GM03348 (cell line): ENCODE results near the gene TMEM255B.

ENCODE experiments used
- DNase-seq: peaks from one replicate; pipeline ENCODE4 v3.0.0; 2012; ENCODE audit warnings: low spot score

Gene TMEM255B

GRCh38 chr13:113849546-113849945 lies 90.5 kb downstream of the TMEM255B start:
- DNase-seq, result no peak

- DNase-seq, result no peak
Measured at GRCh38 chr13:113849981-113850721, 91.1 kb downstream of the TMEM255B start.

- DNase-seq, result no peak
Measured at GRCh38 chr13:113850722-113851479, 91.9 kb downstream of the TMEM255B start.

GRCh38 chr13:113851480-113851803 lies 92.4 kb downstream of the TMEM255B start:
- no peak for DNase-seq

DNA sequence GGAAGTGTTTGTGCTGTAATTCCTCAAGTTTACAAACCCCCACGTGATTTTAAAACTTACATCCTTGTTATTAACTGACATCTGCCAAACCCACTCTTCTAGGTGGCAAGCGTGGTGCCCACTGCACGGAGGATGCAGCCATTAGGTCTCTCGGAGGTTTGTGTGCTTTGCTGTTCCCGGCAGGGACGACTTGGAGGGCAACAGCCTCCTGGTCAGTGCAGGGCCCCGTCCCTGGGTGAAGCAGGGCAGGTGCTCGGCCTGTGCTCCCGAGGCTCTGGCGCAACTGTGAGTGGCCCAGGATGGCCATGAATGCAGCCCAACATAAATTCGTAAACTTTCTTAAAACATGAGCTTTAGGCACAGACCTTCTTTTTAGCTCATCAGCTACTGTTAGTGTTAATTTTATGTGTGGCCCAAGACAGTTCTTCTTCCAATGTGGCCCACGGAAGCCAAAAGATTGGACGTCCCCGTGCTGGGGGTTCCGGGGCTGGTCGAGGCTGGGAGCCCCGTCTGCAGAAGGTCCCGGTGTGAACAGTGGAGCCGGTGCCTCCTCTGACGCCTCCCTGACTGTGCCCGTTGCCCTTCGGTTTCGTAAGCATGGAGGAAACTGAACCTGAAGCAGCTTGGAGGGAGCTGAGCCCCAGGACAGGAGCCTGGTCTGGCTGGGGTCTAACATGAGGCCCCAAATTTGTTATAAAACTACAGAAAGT lies 93.0 kb downstream of the TMEM255B start:
- no peak for DNase-seq

- no peak for DNase-seq
Measured at GRCh38 chr13:113852536-113853517, 93.8 kb downstream of the TMEM255B start.

DNA sequence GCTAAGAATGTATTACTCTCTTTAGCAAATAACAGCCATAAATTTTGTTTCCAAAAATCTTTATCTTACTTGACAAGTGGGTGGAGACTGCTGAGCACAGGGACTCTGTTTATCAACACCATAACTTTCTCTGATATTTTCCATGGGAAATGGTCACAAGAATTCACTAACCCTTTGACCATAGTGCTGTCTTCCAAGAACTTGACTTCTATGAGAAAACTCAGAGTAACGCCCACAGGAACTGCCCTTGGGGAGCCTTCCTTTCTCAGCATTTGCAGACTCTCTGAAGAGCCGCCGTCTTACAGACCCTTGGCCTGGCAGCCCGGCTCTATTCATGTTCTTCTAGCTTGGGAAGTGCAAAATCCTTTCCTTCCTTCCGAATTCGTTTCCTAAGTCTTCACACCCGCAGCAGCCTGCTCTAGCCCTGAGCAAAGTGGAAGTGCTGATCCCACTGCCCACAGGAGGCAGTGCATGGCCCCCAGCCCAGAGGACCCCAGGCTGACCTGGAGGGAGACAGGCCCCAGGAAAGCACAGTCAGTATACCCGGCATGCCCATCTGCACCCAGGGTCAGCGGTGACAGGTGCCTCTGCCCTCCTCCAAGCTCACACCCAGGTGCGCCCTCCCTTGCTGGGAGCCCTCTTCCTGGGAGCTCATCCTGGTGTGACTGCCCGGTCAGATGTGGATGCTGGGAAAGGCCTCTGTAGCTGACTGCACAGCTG lies 94.7 kb downstream of the TMEM255B start:
- no peak for DNase-seq

GRCh38 chr13:113854238-113855011 lies 95.4 kb downstream of the TMEM255B start:
- DNase-seq, result peak; percentile 38

- no peak for DNase-seq
Measured at GRCh38 chr13:113855012-113855921, 96.2 kb downstream of the TMEM255B start.

GRCh38 chr13:113855931-113856715 lies 97.1 kb downstream of the TMEM255B start:
- DNase-seq, result no peak

- DNase-seq, result no peak
Measured at GRCh38 chr13:113856716-113857065, 97.7 kb downstream of the TMEM255B start.

DNA sequence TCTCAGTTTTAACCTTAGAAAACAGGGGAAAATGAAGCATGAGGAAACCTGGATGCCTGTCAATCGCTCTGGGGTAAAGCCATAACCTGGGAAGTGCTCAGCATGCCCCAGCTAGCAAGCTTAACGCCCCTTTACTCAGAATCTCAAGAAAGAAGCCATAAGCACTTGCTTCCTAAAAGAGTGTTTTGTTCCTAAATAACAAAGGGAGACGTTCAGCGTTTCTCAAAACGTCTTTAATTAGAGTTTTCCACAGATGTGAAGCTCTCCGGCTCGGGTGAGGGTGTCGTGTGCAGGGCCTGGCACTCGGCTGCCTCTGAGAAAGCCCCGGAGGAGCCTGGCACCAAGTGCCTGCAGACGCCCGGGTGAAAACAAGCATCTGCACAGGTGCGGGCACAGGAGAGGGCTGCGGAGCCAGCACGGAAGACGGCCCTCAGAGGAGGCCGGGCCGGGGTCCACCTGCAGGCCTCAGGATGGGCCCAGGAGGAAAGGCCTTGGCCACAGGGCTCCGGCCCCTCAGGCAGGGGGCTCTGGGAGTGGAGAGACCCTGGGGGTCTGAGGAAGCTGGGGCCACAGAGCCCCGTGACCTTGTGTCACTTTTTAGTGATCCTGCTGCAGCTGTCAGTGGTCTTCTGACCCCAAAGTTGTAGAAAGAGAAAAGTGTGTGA lies 98.6 kb downstream of the TMEM255B start:
- DNase-seq, result no peak

DNA sequence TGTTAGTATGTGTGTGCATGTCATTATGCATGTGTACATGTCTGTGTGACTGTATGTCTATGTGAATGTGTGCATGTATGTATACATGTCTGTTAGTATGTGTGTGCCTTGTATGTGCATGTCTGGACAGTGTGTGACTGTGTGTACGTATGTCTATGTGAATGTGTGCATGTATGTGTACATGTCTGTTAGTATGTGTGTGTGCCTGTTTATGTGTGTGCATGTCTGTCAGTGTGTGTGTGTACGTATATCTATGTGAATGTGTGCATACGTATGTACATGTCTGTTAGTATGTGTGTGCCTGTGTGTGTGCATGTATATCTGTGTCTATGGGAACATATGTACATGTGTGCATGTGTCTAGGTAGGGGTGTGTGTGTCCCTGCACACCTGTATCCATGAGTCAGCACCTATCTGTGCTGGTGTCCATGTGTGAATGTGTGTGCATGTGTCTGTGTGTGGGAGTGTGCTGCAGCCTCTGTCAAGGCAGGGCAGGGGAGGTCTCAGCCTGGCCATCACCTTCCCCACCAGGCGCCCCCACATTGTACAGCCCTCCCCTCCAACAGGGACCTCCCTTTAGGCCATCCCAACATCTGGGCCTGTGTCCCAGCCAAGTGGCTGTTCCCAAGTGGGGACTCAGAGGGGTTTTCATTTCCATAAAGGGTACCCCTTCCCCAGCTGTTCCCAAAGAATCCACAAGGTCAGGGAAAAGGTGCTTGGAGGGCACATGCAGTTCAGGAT lies 100.5 kb downstream of the TMEM255B start:
- no peak for DNase-seq

DNA sequence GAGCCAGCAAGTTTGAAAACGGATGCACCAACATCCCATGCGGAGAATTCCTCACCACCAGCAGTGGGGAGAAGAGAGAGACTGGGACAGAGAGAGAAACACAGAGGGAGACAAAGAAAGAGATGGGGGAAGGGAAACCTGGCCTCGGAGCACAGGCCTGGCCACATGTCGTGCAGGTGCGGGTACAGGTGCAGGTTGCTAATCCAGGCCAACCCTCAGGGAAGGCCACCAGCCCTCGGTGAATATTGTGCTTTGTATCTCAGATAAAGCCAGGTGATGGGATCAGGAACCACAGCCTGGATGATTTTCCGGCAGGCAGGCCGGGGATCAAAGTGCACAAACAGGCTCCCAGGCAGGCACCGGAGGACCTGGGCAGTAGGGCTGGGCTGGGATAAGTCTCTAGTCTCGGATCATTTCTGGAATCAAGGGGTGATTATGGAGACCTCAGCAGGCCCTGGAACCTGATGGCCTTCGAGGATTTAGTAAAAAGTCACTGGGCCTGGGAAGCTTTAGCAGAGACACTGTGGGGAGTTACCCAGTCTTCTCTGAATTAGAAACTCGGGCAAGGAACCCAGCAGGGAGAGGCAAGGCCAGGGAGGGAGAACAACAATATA lies 101.1 kb downstream of the TMEM255B start:
- no peak for DNase-seq

DNA sequence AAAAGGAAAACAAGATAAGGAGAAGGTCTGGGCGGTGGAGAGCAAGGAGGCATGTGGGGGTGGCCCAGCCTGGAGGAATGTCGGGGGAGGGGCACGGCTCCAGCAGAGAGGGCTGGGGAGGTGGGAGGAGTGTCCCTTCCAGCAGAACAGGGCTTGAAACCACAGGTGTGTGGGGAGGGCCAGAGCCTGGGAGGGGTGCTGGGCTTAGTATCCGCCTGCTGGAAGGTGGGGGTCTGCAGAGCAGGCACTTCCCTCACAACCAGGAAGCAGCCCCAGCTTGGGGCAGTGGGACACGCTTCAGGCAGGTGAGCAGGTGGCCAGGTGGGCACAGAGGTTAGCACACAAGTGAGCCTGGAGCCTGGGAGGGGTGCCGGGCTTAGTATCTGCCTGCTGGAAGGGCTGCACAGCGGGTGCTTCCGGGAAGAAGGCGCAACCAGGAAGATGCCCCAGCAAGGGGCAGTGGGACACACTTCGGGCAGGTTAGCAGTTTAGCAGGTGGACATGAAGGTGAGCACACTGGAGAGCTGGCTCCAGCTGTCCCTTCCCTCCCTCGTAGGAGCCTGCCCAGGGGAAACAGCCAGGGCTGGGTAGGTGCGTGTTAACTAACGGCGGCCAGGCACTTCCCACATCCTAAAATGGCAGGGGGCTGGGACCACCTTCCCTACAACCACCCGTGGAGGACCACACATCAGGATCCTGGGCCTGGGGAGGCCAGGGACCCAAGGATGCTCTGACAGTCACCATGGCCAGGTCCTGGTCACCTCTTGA lies 101.8 kb downstream of the TMEM255B start:
- DNase-seq, result peak; percentile 49

DNA sequence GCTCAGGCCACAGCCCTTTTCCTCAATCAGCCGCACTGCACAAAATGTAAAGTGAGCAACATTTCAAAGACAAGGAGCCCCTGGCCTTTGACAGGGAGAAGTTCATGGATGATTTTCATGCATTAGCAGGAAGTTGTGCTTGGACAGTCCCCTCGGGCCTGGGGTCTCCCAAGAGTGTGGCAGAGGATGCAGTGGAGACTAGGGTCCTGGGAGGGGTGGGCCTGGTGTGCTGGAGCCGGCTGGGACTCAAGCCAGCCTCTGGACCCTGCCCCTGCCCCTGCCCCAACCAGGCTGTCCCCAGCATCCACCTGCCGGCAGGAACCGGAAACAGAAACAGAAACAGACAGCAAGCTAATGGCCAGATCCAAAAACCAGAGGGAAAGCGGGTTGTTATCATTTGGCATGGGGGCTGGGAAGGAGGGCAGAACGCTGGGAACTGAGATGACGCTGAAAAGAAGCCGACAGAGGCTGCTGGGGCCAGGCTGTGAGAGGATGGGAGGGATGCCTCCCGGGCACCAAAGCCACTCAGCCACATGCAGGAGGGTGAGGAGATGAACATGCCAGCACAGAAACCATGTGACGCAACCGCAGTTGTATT lies 102.5 kb downstream of the TMEM255B start:
- DNase-seq, result no peak
